Measurements from ENCODE around the gene MAML2. TPM values are rescaled to one million over a fixed set of nuclear protein-coding genes. Genes with fewer than 3 reads are reported as not detected.

Gene MAML2
- total and polyA plus RNA-seq, 9 of the 15 experiments (the other 6 are each of a cell fraction or from before 2014, with no cell fraction given), result 0.79 to 6.8 (median 4.8) TPM

DNA sequence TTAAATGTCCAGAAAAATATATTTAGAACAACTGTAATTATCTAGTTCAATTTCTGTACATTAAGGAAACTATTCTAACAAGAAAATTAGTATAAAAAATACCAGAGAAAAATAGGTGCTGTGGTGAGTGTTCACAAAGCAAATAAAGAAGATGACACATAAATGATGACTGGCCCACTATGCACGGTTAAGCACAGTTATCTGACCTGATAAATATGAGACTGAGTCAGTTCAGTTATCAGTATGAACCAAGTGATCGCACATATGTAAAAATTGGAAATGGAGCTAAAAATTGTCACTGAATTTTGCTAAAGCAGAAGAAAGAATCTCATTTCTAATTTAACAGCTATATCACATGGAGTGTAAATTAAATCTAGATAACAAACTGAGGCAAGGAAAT, 18.8 kb upstream of the MAML2 start (continued):
- TF ChIP-seq JUN (IDR thresholded peaks at IDR 0.05; ENCODE audit: borderline replicate concordance, low read depth, low read length) (peak; percentile 86), JUN (CRISPR knock-in tag; IDR thresholded peaks at IDR 0.05; ENCODE audit: borderline replicate concordance) (no peak), EP300 (IDR thresholded peaks at IDR 0.05; ENCODE audit: low read length) (peak; percentile 68; the same call in 1 of the 2 replicates), MAFF (IDR thresholded peaks at IDR 0.05; ENCODE audit: low read length) (peak; percentile 9; the same call in 1 of the 2 replicates), SMAD3 (CRISPR knock-in tag; conservative IDR thresholded peaks at IDR 0.05) (no peak), SP2 (IDR thresholded peaks at IDR 0.05; ENCODE audit: extremely low read depth, low read depth, low read length, poor library complexity, severe bottlenecking) (no peak), TEAD4 (IDR thresholded peaks at IDR 0.05; ENCODE audit: low read length) (peak; percentile 71), TEAD4 (CRISPR knock-in tag; IDR thresholded peaks at IDR 0.05; ENCODE audit: borderline replicate concordance) (no peak), KDM1A (IDR thresholded peaks at IDR 0.05) (0 out of 4 replicates have a peak, but pooled peaks of 1 of the 2 experiments have one; percentile 14), ZNF316 (IDR thresholded peaks at IDR 0.05) (peak; percentile 46), CREM (IDR thresholded peaks at IDR 0.05; ENCODE audit: low read depth) (peak; percentile 48; the same call in 1 of the 2 replicates), MTA1 (IDR thresholded peaks at IDR 0.05; ENCODE audit: borderline replicate concordance) (peak; percentile 36; the same call in 1 of the 2 replicates)
- TF ChIP-seq, protein P1, sequence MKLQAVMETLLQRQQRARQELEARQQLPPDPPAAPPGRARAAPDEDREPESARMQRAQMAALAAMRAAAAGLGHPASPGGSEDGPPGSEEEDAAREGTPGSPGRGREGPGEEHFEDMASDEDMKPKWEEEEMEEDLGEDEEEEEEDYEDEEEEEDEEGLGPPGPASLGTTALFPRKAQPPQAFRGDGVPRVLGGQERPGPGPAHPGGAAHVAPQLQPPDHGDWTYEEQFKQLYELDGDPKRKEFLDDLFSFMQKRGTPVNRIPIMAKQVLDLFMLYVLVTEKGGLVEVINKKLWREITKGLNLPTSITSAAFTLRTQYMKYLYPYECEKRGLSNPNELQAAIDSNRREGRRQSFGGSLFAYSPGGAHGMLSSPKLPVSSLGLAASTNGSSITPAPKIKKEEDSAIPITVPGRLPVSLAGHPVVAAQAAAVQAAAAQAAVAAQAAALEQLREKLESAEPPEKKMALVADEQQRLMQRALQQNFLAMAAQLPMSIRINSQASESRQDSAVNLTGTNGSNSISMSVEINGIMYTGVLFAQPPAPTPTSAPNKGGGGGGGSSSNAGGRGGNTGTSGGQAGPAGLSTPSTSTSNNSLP (IDR thresholded peaks at IDR 0.05; ENCODE audit: borderline replicate concordance, low read depth, low read length), result 0 out of 2 replicates have a peak, but pooled peaks have one; percentile 50

Measured in K562 (cell line).